Colonic mucosa (tissue), 4 donors: Measurements from ENCODE around the gene RBP4. TPM values are rescaled to one million over a fixed set of nuclear protein-coding genes. Genes with fewer than 3 reads are reported as not detected.

Experiments used
- DNase-seq: peaks from one replicate; pipeline ENCODE4 v3.0.0-alpha.2; 2020
- H3K27ac ChIP-seq: fragments of 200-600 bp; one replicate; pipeline ENCODE4 v1.8.0; 2021
- H3K27me3 ChIP-seq: fragments of 200-600 bp; one replicate; pipeline ENCODE4 v1.8.0; 2021
- H3K36me3 ChIP-seq: fragments of 200-600 bp; one replicate; pipeline ENCODE4 v1.8.0; 2021
- H3K4me1 ChIP-seq: fragments of 200-600 bp; one replicate; pipeline ENCODE4 v1.8.0; 2021; ENCODE audit warnings: mild to moderate bottlenecking
- H3K4me3 ChIP-seq: fragments of 200-600 bp; one replicate; pipeline ENCODE4 v1.8.0; 2021
- H3K9ac ChIP-seq, 2 donors: one replicate each; pipeline ENCODE4 v1.7.0; 2013; ENCODE audit warnings: control low read depth in 2 of 2, low read depth in 2 of 2, low read length in 2 of 2
- H3K9me3 ChIP-seq: fragments of 200-600 bp; one replicate; pipeline ENCODE4 v1.8.0; 2021
- intact Hi-C: fragments of 100-400 bp; cut with DNase I; formaldehyde crosslinking; loops from one replicate; pipeline ENCODE4 v1.14.1; 2022
- total RNA-seq, 2 donors: library from RNA; stranded (reverse); fragmentation: NEBNext Ultra II Directional in 1 of 2; extraction: Animal tissue kit (Norgen Biotek cat#: 25700) in 1 of 2; gene quantifications; one replicate each; pipeline ENCODE4 v1.2.1, GENCODE V29; 2021
- TF ChIP-seq, protein P1 (sequence below): fragments of 200-600 bp; IDR thresholded peaks from one replicate; pipeline ENCODE4 v1.8.0; 2022; ENCODE audit warnings: antibody characterized with exemption, mild to moderate bottlenecking
- donor health status: healthy.
- donor health status: DM: no; HTN: no; CAD: no.
- donor health status: DM: no; HTN: no; CAD: no.

The RBP4 gene
- total RNA-seq, 2 donors from 2014 or later: 6.8 to 15.1 TPM

DNA sequence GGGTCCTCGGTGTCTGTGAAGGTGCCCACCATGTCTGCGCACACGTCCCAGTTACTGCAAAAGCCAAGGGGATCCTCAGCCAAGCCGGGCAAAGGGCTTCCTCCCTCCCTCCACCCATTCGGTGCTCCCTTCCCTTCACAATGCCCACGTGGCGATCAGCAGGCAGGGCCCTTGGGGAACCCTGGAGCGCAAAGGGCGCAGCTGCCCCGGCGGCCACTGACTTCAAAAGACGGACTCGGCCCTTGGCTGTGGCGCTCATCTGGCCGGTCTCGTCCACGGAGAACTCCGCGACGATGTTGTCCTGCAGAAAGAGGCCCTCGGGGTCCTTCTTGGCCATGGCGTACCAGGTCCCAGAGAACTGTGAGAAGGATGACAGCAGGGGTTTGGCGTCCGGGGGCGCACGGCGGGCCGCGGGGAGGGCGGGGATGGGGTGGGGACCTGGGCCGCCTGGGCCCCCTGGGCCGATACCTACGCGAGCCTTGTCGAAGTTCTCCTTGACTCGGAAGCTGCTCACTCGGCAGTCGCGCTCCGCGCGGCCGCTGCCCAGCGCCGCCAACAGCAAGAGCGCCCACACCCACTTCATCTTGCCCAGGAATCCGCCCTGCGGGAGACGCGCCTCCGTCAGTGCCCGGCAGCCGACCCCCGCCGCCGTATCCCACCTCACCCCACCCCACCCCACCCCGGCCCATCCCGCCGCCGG, 439 bp downstream of the RBP4 start:
- no peaks in the 10 kb centered on the region for H3K4me1 ChIP-seq
- no peak overlapping the region for H3K9ac ChIP-seq
- DNase-seq: peak; percentile 41
- H3K4me3 ChIP-seq: peak overlapping the region; percentile 45
- H3K27me3 ChIP-seq: peaks cover 9% of the 10 kb centered on the region
- TF ChIP-seq, protein P1, sequence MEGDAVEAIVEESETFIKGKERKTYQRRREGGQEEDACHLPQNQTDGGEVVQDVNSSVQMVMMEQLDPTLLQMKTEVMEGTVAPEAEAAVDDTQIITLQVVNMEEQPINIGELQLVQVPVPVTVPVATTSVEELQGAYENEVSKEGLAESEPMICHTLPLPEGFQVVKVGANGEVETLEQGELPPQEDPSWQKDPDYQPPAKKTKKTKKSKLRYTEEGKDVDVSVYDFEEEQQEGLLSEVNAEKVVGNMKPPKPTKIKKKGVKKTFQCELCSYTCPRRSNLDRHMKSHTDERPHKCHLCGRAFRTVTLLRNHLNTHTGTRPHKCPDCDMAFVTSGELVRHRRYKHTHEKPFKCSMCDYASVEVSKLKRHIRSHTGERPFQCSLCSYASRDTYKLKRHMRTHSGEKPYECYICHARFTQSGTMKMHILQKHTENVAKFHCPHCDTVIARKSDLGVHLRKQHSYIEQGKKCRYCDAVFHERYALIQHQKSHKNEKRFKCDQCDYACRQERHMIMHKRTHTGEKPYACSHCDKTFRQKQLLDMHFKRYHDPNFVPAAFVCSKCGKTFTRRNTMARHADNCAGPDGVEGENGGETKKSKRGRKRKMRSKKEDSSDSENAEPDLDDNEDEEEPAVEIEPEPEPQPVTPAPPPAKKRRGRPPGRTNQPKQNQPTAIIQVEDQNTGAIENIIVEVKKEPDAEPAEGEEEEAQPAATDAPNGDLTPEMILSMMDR: no peak
- H3K9me3 ChIP-seq: no peaks in the 10 kb centered on the region
- no peaks in the 10 kb centered on the region for H3K36me3 ChIP-seq
- no peak overlapping the region for H3K27ac ChIP-seq
- intact Hi-C loops: no loop called here

- H3K9me3 ChIP-seq: no peaks in the 10 kb centered on the region
- intact Hi-C loops: no loop called here
- TF ChIP-seq, protein P1: no peak
- H3K27ac ChIP-seq: no peak overlapping the region
- peaks cover 9% of the 10 kb centered on the region for H3K27me3 ChIP-seq
- no peak for DNase-seq
- H3K9ac ChIP-seq: no peak overlapping the region
- no peaks in the 10 kb centered on the region for H3K36me3 ChIP-seq
- no peaks in the 10 kb centered on the region for H3K4me1 ChIP-seq
- no peak overlapping the region for H3K4me3 ChIP-seq
Observed at GRCh38 chr10:93599778-93600177, 1.3 kb downstream of the RBP4 start.

GRCh38 chr10:93599335-93599734, 1.7 kb downstream of the RBP4 start:
- intact Hi-C loops: no loop called here
- no peaks in the 10 kb centered on the region for H3K9me3 ChIP-seq
- DNase-seq: no peak
- no peak overlapping the region for H3K9ac ChIP-seq
- TF ChIP-seq, protein P1: no peak
- no peaks in the 10 kb centered on the region for H3K36me3 ChIP-seq
- H3K27me3 ChIP-seq: peaks cover 9% of the 10 kb centered on the region
- no peak overlapping the region for H3K27ac ChIP-seq
- H3K4me3 ChIP-seq: no peak overlapping the region
- no peaks in the 10 kb centered on the region for H3K4me1 ChIP-seq

- no peak for DNase-seq
- Histone ChIP-seq H3K27ac (no peak overlapping the region), H3K27me3 (peaks cover 9% of the 10 kb centered on the region), H3K4me3 (no peak overlapping the region), H3K9ac (no peak overlapping the region), H3K9me3 (no peaks in the 10 kb centered on the region), H3K36me3 (no peaks in the 10 kb centered on the region), H3K4me1 (no peaks in the 10 kb centered on the region)
- TF ChIP-seq, protein P1: no peak
- intact Hi-C loops: no loop called here
Observed at GRCh38 chr10:93598157-93598556, 2.9 kb downstream of the RBP4 start.

GRCh38 chr10:93597075-93597599, 3.9 kb downstream of the RBP4 start:
- H3K27ac ChIP-seq: no peak overlapping the region
- no peaks in the 10 kb centered on the region for H3K9me3 ChIP-seq
- H3K36me3 ChIP-seq: no peaks in the 10 kb centered on the region
- no peak overlapping the region for H3K9ac ChIP-seq
- intact Hi-C loops: no loop called here
- TF ChIP-seq, protein P1: no peak
- DNase-seq: no peak
- H3K4me3 ChIP-seq: no peak overlapping the region
- H3K4me1 ChIP-seq: no peaks in the 10 kb centered on the region
- peaks cover 9% of the 10 kb centered on the region for H3K27me3 ChIP-seq
